ENCODE data around the gene PRR12. TPM values are rescaled to one million over a fixed set of nuclear protein-coding genes. Genes with fewer than 3 reads are reported as not detected.

PRR12 gene
- total and polyA plus RNA-seq, 3 donors from 2014 or later, result 15.7 to 33.1 (median 32.8) TPM

- H3K4me1 ChIP-seq, result no peaks in the 10 kb centered on the region
- no peak overlapping the region for H3K27ac ChIP-seq
- TF ChIP-seq POLR2A (IDR thresholded peaks at IDR 0.05) (no peak), CTCF (IDR thresholded peaks at IDR 0.05) (no peak)
- H3K4me3 ChIP-seq, result no peak overlapping the region
- no peaks in the 10 kb centered on the region for H3K27me3 ChIP-seq
- H3K36me3 ChIP-seq (ENCODE audit: low read depth, missing control alignments), result no peaks in the 10 kb centered on the region
- H3K9me3 ChIP-seq, result no peaks in the 10 kb centered on the region
- no peak for DNase-seq
- intact Hi-C loops (cut with DNase I; ENCODE audit: low total_unique reads), result no loop called here
- 92 to 94% methylated on average over 22 to 23 of the region's 26 CpGs for WGBS, 2 donors
Measured at GRCh38 chr19:49599378-49600295, 8.7 kb downstream of the PRR12 start.

- no peak overlapping the region for H3K4me3 ChIP-seq
- no peaks in the 10 kb centered on the region for H3K9me3 ChIP-seq
- no peak for DNase-seq
- no peak overlapping the region for H3K27ac ChIP-seq
- no peaks in the 10 kb centered on the region for H3K27me3 ChIP-seq
- TF ChIP-seq POLR2A (IDR thresholded peaks at IDR 0.05) (no peak), CTCF (IDR thresholded peaks at IDR 0.05) (no peak)
- no peaks in the 10 kb centered on the region for H3K4me1 ChIP-seq
- intact Hi-C loops (cut with DNase I; ENCODE audit: low total_unique reads), result no loop called here
- H3K36me3 ChIP-seq (ENCODE audit: low read depth, missing control alignments), result no peaks in the 10 kb centered on the region
- WGBS, 2 donors, result 97% methylated on average over 22 to 38 of the region's 38 CpGs
Measured at GRCh38 chr19:49601482-49602038, 10.6 kb downstream of the PRR12 start.

- Histone ChIP-seq H3K27me3 (no peaks in the 10 kb centered on the region), H3K4me3 (no peak overlapping the region), H3K36me3 (ENCODE audit: low read depth, missing control alignments) (no peaks in the 10 kb centered on the region), H3K27ac (no peak overlapping the region), H3K4me1 (no peaks in the 10 kb centered on the region), H3K9me3 (no peaks in the 10 kb centered on the region)
- TF ChIP-seq CTCF (IDR thresholded peaks at IDR 0.05), result no peak
- no peak for TF ChIP-seq POLR2A (IDR thresholded peaks at IDR 0.05)
- DNase-seq, result no peak
- WGBS, 2 donors, result 97 to 98% methylated on average over 2 of the region's 2 CpGs
- intact Hi-C loops (cut with DNase I; ENCODE audit: low total_unique reads), result no loop called here
Measured at GRCh38 chr19:49602806-49603205, 11.8 kb downstream of the PRR12 start.

GRCh38 chr19:49605605-49606004, 14.6 kb downstream of the PRR12 start:
- no peak for DNase-seq
- no peaks in the 10 kb centered on the region for H3K27me3 ChIP-seq
- WGBS, 2 donors, result 75 to 85% methylated on average over 7 of the region's 7 CpGs
- no peaks in the 10 kb centered on the region for H3K4me1 ChIP-seq
- H3K9me3 ChIP-seq, result no peaks in the 10 kb centered on the region
- no peak for TF ChIP-seq POLR2A (IDR thresholded peaks at IDR 0.05)
- TF ChIP-seq CTCF (IDR thresholded peaks at IDR 0.05), result no peak
- intact Hi-C loops (cut with DNase I; ENCODE audit: low total_unique reads), result no loop called here
- no peak overlapping the region for H3K4me3 ChIP-seq
- H3K36me3 ChIP-seq (ENCODE audit: low read depth, missing control alignments), result no peaks in the 10 kb centered on the region
- H3K27ac ChIP-seq, result no peak overlapping the region
